H9 (cell line): ENCODE data around the gene CTPS1. TPM values are rescaled to one million over a fixed set of nuclear protein-coding genes. Genes with fewer than 3 reads are reported as not detected.

Experiments used
- DNase-seq: peaks from one replicate; pipeline ENCODE4 v3.0.0-alpha.2; 2017
- H2AFZ ChIP-seq: one replicate; pipeline ENCODE4 v1.6.1; 2013; ENCODE audit warnings: mild to moderate bottlenecking, low read length, control low read depth, moderate library complexity
- H2AK5ac ChIP-seq: 2 replicates; pipeline ENCODE4 v1.6.1; 2013; ENCODE audit warnings: low read length, control low read depth, mixed read lengths; ENCODE audit not compliant: insufficient read length
- H2BK120ac ChIP-seq: one replicate; pipeline ENCODE4 v1.6.1; 2013; ENCODE audit warnings: low read depth, mild to moderate bottlenecking, low read length, control low read depth, inconsistent platforms; ENCODE audit not compliant: poor library complexity, severe bottlenecking
- H2BK12ac ChIP-seq: 2 replicates; pipeline ENCODE4 v1.6.1; 2013; ENCODE audit warnings: low read length, control low read depth, mixed read lengths, low read depth; ENCODE audit not compliant: insufficient read length
- H2BK15ac ChIP-seq: 2 replicates; pipeline ENCODE4 v1.6.1; 2013; ENCODE audit warnings: low read depth, low read length, control low read depth
- H2BK20ac ChIP-seq: one replicate; pipeline ENCODE4 v1.6.1; 2013; ENCODE audit warnings: low read depth, mild to moderate bottlenecking, low read length, control low read depth, inconsistent platforms; ENCODE audit not compliant: poor library complexity, severe bottlenecking
- H2BK5ac ChIP-seq: 2 replicates; pipeline ENCODE4 v1.6.1; 2013; ENCODE audit warnings: low read length, control low read depth, mixed read lengths; ENCODE audit not compliant: insufficient read length
- H3K14ac ChIP-seq: 2 replicates; pipeline ENCODE4 v1.6.1; 2013; ENCODE audit warnings: low read length, control low read depth; ENCODE audit not compliant: insufficient read depth
- H3K18ac ChIP-seq: 2 replicates; pipeline ENCODE4 v1.6.1; 2013; ENCODE audit warnings: low read depth, mild to moderate bottlenecking, mixed read lengths, low read length, control low read depth; ENCODE audit not compliant: insufficient read length
- H3K23ac ChIP-seq: 2 replicates; pipeline ENCODE4 v1.6.1; 2013; ENCODE audit warnings: low read length, control low read depth, mixed read lengths, low read depth; ENCODE audit not compliant: insufficient read length
- H3K23me2 ChIP-seq: 2 replicates; pipeline ENCODE4 v1.6.1; 2013; ENCODE audit warnings: low read depth, mild to moderate bottlenecking, mixed read lengths, low read length, control low read depth; ENCODE audit not compliant: insufficient read length, poor library complexity, severe bottlenecking
- H3K27ac ChIP-seq: 2 replicates; pipeline ENCODE4 v1.5.1; 2013; ENCODE audit warnings: low read length, control low read depth, mixed read lengths, low read depth; ENCODE audit not compliant: insufficient read length
- H3K27me3 ChIP-seq: 2 replicates; pipeline ENCODE4 v1.6.1; 2013; ENCODE audit warnings: low read length, control low read depth, inconsistent platforms; ENCODE audit not compliant: insufficient read depth
- H3K4ac ChIP-seq: 2 replicates; pipeline ENCODE4 v1.6.1; 2013; ENCODE audit warnings: low read depth, mild to moderate bottlenecking, control low read depth, inconsistent platforms, low read length, moderate library complexity
- H3K4me1 ChIP-seq: 2 replicates; pipeline ENCODE4 v1.6.1; 2013; ENCODE audit warnings: low read length, control low read depth, inconsistent platforms; ENCODE audit not compliant: insufficient read depth
- H3K4me2 ChIP-seq: 2 replicates; pipeline ENCODE4 v1.6.1; 2013; ENCODE audit warnings: low read length, control low read depth, mixed read lengths; ENCODE audit not compliant: insufficient read length, insufficient read depth
- H3K56ac ChIP-seq: 2 replicates; pipeline ENCODE4 v1.6.1; 2013; ENCODE audit warnings: low read depth, mild to moderate bottlenecking, mixed read lengths, low read length, control low read depth; ENCODE audit not compliant: insufficient read length
- H3K79me1 ChIP-seq: 2 replicates; pipeline ENCODE4 v1.6.1; 2013; ENCODE audit warnings: low read depth, mild to moderate bottlenecking, moderate library complexity, low read length, control low read depth, inconsistent platforms; ENCODE audit not compliant: insufficient read depth, poor library complexity, severe bottlenecking
- H3K79me2 ChIP-seq: 2 replicates; pipeline ENCODE4 v1.6.1; 2013; ENCODE audit warnings: low read length, control low read depth, inconsistent platforms; ENCODE audit not compliant: insufficient read depth
- H3K9ac ChIP-seq: 2 replicates; pipeline ENCODE4 v1.6.1; 2013; ENCODE audit warnings: low read length, control low read depth, mixed read lengths; ENCODE audit not compliant: insufficient read length; ENCODE audit errors: extremely low read depth
- H3K9me3 ChIP-seq: one replicate; pipeline ENCODE4 v1.6.1; 2013; ENCODE audit warnings: low read depth, low read length, inconsistent platforms; ENCODE audit not compliant: control insufficient read depth
- H3T11ph ChIP-seq: one replicate; pipeline ENCODE4 v1.6.1; 2013; ENCODE audit warnings: mild to moderate bottlenecking, low read length, control low read depth, inconsistent platforms
- H4K20me1 ChIP-seq: one replicate; pipeline ENCODE4 v1.6.1; 2013; ENCODE audit not compliant: control insufficient read depth, insufficient read length, insufficient read depth
- H4K5ac ChIP-seq: 2 replicates; pipeline ENCODE4 v1.6.1; 2013; ENCODE audit warnings: low read depth, mild to moderate bottlenecking, mixed read lengths, low read length, control low read depth; ENCODE audit not compliant: insufficient read length
- H4K8ac ChIP-seq: replicated peaks from 2 replicates; pipeline ENCODE4 v1.6.1; 2013; ENCODE audit warnings: low read length, control low read depth, mixed read lengths, low read depth; ENCODE audit not compliant: insufficient read length
- H4K91ac ChIP-seq: 2 replicates; pipeline ENCODE4 v1.6.1; 2013; ENCODE audit warnings: low read depth, mild to moderate bottlenecking, moderate library complexity, mixed read lengths, low read length, control low read depth; ENCODE audit not compliant: insufficient read length
- H3K27ac Mint-ChIP-seq, 3 experiments: 2 replicates in 2 of 3; 3 replicates in 1 of 3; pipeline ENCODE4 v1.8.0; 2020 to 2021; ENCODE audit warnings: mixed read lengths in 3 of 3, mild to moderate bottlenecking in 1 of 3, moderate library complexity in 1 of 3
- H3K27me3 Mint-ChIP-seq: 2 replicates; pipeline ENCODE4 v1.8.0; 2021; ENCODE audit warnings: low read depth, mild to moderate bottlenecking, moderate library complexity, mixed read lengths
- H3K36me3 Mint-ChIP-seq, 3 experiments: 2 replicates in 2 of 3; 3 replicates in 1 of 3; pipeline ENCODE4 v1.8.0; 2020 to 2021; ENCODE audit warnings: low read depth in 3 of 3, mixed read lengths in 3 of 3; ENCODE audit not compliant: insufficient read depth in 1 of 3
- H3K4me1 Mint-ChIP-seq, 2 experiments: 2 replicates each; pipeline ENCODE4 v1.8.0; 2020; ENCODE audit warnings: mixed read lengths in 2 of 2
- H3K4me3 Mint-ChIP-seq, 2 experiments: 2 replicates in 1 of 2; 3 replicates in 1 of 2; pipeline ENCODE4 v1.8.0; 2020 to 2021; ENCODE audit warnings: mild to moderate bottlenecking in 2 of 2, mixed read lengths in 2 of 2, moderate library complexity in 1 of 2
- H3K9me3 Mint-ChIP-seq, 2 experiments: 2 replicates in 1 of 2; 3 replicates in 1 of 2; pipeline ENCODE4 v1.8.0; 2020; ENCODE audit warnings: mild to moderate bottlenecking in 2 of 2, mixed read lengths in 2 of 2, moderate library complexity in 1 of 2
- WGBS: extraction: QIAGEN DNeasy Blood & Tissue Kit; methylation state at CpG from one replicate; pipeline ENCODE4 v1.1.7; 2013; ENCODE audit warnings: missing lambda C conversion rate, low lambda C conversion rate, mixed read lengths; ENCODE audit not compliant: insufficient read length; ENCODE audit errors: extremely low coverage; 5-methylcytosine and 5-hydroxymethylcytosine counted together
- total RNA-seq: library from RNA; stranded (reverse); gene quantifications from 2 replicates; pipeline ENCODE4 v1.2.1, GENCODE V29; 2021
- TF ChIP-seq, protein P1 (sequence below): fragments of 200-600 bp; sonication (generic); conservative IDR thresholded peaks from 3 replicates; pipeline ENCODE4 v1.8.0; 2021; ENCODE audit warnings: antibody characterized with exemption, mild to moderate bottlenecking

The CTPS1 gene
- total RNA-seq, 1 experiment from 2014 or later = 105 TPM

- H3K36me3 Mint-ChIP-seq = peaks cover 9 to 21% (median 14%) of the 10 kb centered on the region in 3 experiments; a peak in 6 of 7 replicates
- Histone ChIP-seq H2BK12ac (no peak overlapping the region), H3K18ac (no peak overlapping the region), H3K23me2 (no peaks in the 10 kb centered on the region), H4K8ac (no peak overlapping the region), H3K27me3 (no peaks in the 10 kb centered on the region), H3K14ac (no peak overlapping the region), H3K4ac (no peak overlapping the region), H2BK20ac (no peak overlapping the region), H2AK5ac (no peak overlapping the region), H3K56ac (no peak overlapping the region), H2BK5ac (no peak overlapping the region), H3K9ac (no peak overlapping the region), H4K5ac (no peak overlapping the region), H3K4me2 (no peak overlapping the region), H4K91ac (no peak overlapping the region), H3K23ac (no peak overlapping the region), H3K27ac (no peak overlapping the region), H4K20me1 (no peaks in the 10 kb centered on the region), H3K9me3 (no peaks in the 10 kb centered on the region), H3T11ph (no peak overlapping the region), H3K79me2 (no peaks in the 10 kb centered on the region), H2BK120ac (no peak overlapping the region), H3K4me1 (no peaks in the 10 kb centered on the region), H2AFZ (no peak overlapping the region), H2BK15ac (no peak overlapping the region), H3K79me1 (no peaks in the 10 kb centered on the region)
- TF ChIP-seq, protein P1, sequence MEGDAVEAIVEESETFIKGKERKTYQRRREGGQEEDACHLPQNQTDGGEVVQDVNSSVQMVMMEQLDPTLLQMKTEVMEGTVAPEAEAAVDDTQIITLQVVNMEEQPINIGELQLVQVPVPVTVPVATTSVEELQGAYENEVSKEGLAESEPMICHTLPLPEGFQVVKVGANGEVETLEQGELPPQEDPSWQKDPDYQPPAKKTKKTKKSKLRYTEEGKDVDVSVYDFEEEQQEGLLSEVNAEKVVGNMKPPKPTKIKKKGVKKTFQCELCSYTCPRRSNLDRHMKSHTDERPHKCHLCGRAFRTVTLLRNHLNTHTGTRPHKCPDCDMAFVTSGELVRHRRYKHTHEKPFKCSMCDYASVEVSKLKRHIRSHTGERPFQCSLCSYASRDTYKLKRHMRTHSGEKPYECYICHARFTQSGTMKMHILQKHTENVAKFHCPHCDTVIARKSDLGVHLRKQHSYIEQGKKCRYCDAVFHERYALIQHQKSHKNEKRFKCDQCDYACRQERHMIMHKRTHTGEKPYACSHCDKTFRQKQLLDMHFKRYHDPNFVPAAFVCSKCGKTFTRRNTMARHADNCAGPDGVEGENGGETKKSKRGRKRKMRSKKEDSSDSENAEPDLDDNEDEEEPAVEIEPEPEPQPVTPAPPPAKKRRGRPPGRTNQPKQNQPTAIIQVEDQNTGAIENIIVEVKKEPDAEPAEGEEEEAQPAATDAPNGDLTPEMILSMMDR = no peak
- DNase-seq = no peak
- no peaks in the 10 kb centered on the region for H3K9me3 Mint-ChIP-seq
- H3K27me3 Mint-ChIP-seq = no peaks in the 10 kb centered on the region
- H3K27ac Mint-ChIP-seq = peak overlapping the region in 2 of 3 experiments; percentile 16 to 49; a peak in 3 of 7 replicates
- no peak overlapping the region; a peak in 1 of 5 replicates for H3K4me3 Mint-ChIP-seq
- WGBS = no CpG with 5 or more reads among the region's 2 CpGs
- peaks cover 8 to 14% of the 10 kb centered on the region in 2 experiments; a peak in 3 of 4 replicates for H3K4me1 Mint-ChIP-seq
These were observed 73.8 kb downstream of the CTPS1 start for GRCh38 chr1:41053316-41053715.
